ENCODE data around the gene VAV1.

Gene VAV1

DNA sequence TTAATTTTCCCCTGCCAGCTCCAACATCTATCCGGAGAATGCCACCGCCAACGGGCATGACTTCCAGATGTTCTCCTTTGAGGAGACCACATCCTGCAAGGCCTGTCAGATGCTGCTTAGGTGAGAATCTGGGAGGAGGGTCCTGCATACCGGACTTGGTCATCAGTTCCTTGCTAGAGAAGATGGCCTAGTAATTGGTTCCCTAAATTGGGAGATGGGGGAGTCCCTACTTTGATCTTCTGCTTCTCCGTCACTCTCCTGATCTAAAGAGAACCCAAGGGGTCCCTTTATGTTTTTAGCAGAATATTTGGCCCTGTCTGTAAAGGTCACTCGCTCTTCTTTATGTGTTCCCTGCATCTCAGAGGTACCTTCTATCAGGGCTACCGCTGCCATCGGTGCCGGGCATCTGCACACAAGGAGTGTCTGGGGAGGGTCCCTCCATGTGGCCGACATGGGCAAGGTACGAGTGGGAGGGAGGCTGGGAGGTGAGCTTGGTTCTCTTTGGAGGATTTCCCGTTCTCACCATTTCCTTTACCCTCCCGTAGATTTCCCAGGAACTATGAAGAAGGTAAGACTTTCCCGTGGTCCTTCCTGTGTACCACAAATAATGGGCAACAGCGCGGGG, 60.8 kb downstream of the VAV1 start:
- Histone ChIP-seq H3K4me3 (ENCODE audit: low read depth, low read length) (no peak overlapping the region), H3K79me2 (ENCODE audit: control insufficient read depth, insufficient read depth, low read length, unreplicated experiment) (no peaks in the 10 kb centered on the region), H3K27me3 (ENCODE audit: insufficient read depth, low read length) (peaks cover 16% of the 10 kb centered on the region), H3K36me3 (ENCODE audit: insufficient read depth, low read length) (no peaks in the 10 kb centered on the region), H3K27ac (ENCODE audit: low read depth, low read length) (no peak overlapping the region), H2AFZ (ENCODE audit: low read length, unreplicated experiment) (no peak overlapping the region), H3K4me1 (ENCODE audit: control insufficient read depth, insufficient read depth, low read length, unreplicated experiment) (no peaks in the 10 kb centered on the region)

DNA sequence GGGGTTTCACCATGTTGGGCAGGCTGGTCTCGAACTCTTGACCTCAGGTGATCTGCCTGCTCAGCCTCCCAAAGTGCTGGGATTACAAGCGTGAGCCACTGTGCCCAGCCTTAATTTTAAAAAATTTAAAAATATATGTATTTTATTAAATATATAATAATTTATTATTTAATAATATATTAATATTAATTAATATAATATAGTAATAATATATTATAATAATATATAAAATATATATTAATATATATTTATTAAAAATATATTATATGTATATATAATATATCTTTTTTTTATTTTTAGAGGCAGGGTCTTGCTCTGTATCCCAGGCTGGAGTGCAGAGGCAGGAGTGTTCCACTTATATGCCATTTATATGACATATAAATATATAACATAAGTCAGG, 61.9 kb downstream of the VAV1 start:
- Histone ChIP-seq H2AFZ (ENCODE audit: low read length, unreplicated experiment) (no peak overlapping the region), H3K4me3 (ENCODE audit: low read depth, low read length) (no peak overlapping the region), H3K79me2 (ENCODE audit: control insufficient read depth, insufficient read depth, low read length, unreplicated experiment) (no peaks in the 10 kb centered on the region), H3K27me3 (ENCODE audit: insufficient read depth, low read length) (peaks cover 16% of the 10 kb centered on the region), H3K27ac (ENCODE audit: low read depth, low read length) (no peak overlapping the region), H3K36me3 (ENCODE audit: insufficient read depth, low read length) (no peaks in the 10 kb centered on the region), H3K4me1 (ENCODE audit: control insufficient read depth, insufficient read depth, low read length, unreplicated experiment) (no peaks in the 10 kb centered on the region)

DNA sequence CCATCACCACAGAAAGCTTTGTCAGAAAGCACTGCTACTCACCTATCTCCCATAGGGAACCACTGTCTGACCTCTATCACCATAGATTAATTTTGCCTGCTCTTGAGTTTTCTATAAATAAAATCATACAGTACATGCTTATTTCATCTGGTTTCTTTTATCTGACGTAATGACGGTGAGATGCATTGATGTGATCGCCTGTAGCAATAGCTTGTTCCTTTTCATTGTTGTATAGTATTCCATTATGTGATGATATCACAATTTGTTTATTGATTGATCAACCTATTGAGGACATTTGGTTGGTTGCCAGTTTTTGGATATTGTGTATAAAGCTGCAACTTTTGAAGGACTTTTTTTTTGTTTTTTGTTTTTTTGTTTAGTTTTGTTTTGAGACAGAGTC, 63.0 kb downstream of the VAV1 start:
- Histone ChIP-seq H3K4me3 (ENCODE audit: low read depth, low read length) (no peak overlapping the region), H3K36me3 (ENCODE audit: insufficient read depth, low read length) (no peaks in the 10 kb centered on the region), H3K27me3 (ENCODE audit: insufficient read depth, low read length) (peaks cover 16% of the 10 kb centered on the region), H3K79me2 (ENCODE audit: control insufficient read depth, insufficient read depth, low read length, unreplicated experiment) (no peaks in the 10 kb centered on the region), H3K27ac (ENCODE audit: low read depth, low read length) (no peak overlapping the region), H2AFZ (ENCODE audit: low read length, unreplicated experiment) (no peak overlapping the region), H3K4me1 (ENCODE audit: control insufficient read depth, insufficient read depth, low read length, unreplicated experiment) (no peaks in the 10 kb centered on the region)

DNA sequence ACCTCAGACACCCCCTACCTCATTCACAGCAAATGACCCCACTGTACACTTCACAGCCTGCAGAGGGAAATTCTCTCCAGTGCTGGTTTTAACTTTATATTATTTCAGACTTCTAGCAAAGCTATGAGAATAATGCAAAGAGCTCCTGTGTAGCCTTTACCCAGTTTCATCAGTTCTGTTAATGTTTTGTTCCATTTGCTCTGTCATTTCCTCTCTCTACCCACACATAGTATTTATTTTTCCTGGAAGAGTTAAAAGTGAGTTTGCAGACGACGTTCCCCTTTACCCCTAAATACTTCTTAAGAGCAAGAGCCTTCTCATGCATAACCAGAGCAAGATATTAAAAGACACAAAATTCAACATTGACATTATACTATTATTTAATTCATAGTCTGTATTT, 65.0 kb downstream of the VAV1 start:
- Histone ChIP-seq H3K27ac (ENCODE audit: low read depth, low read length) (no peak overlapping the region), H2AFZ (ENCODE audit: low read length, unreplicated experiment) (no peak overlapping the region), H3K27me3 (ENCODE audit: insufficient read depth, low read length) (peaks cover 14% of the 10 kb centered on the region), H3K36me3 (ENCODE audit: insufficient read depth, low read length) (no peaks in the 10 kb centered on the region), H3K4me1 (ENCODE audit: control insufficient read depth, insufficient read depth, low read length, unreplicated experiment) (no peaks in the 10 kb centered on the region), H3K79me2 (ENCODE audit: control insufficient read depth, insufficient read depth, low read length, unreplicated experiment) (no peaks in the 10 kb centered on the region), H3K4me3 (ENCODE audit: low read depth, low read length) (no peak overlapping the region)

DNA sequence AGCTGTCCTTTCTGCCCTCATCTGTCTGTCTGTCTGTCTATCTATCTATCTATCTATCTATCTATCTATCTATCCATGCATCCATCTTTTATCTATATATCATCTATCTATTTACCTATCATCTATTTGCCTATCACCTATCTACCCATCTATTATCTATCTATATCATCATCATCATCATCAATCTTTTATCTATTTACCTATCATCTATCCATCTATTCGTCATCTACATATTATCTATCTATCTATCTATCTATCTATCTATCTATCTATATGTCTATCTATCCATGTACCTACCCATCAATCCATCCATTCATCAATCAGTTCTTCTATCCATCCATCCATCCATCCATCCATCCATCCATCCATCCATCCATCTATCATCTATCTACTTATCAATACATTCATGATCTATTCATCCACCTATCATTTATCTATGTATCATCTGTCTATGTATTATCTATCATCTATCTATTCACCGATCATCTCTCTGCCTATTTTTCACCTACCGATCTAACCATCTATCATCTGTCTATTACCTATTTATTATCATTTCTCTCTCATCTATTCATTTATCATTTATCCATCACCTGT, 65.7 kb downstream of the VAV1 start:
- Histone ChIP-seq H3K27me3 (ENCODE audit: insufficient read depth, low read length) (peaks cover 11% of the 10 kb centered on the region), H2AFZ (ENCODE audit: low read length, unreplicated experiment) (no peak overlapping the region), H3K36me3 (ENCODE audit: insufficient read depth, low read length) (no peaks in the 10 kb centered on the region), H3K27ac (ENCODE audit: low read depth, low read length) (no peak overlapping the region), H3K4me1 (ENCODE audit: control insufficient read depth, insufficient read depth, low read length, unreplicated experiment) (no peaks in the 10 kb centered on the region), H3K79me2 (ENCODE audit: control insufficient read depth, insufficient read depth, low read length, unreplicated experiment) (no peaks in the 10 kb centered on the region), H3K4me3 (ENCODE audit: low read depth, low read length) (no peak overlapping the region)

DNA sequence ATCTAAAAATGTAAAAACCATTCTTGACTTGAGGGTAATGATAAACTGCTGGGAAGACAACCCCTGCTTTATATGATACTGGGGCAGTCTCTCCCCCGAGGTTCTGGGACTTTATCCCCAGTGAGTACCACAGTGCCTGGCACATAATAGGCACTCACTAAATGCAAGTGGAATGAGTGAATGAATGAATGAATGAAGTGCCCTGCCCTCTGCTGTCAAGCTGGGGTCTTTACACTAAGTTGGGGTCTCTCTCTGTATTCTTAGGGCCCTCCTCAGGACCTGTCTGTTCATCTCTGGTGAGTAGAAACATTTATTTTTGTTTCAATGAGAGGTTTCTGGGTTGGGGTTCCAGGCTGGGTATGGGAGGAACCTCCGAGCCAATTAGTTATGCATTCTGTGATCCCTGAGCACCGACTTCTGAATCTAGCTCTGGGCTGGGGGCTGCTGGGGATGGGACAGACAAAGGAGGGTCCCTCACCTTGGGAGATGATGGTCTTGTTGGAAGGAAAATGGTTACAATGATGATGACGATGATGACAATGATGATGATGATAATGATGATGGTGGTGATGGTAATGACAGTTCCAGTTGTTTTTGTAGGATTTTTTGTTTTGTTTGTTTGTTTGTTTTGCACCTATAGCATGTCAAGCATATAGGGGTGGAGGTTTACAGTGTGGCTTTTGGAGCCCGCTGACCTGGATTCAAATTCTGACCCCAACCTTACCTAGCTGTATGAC, 70.5 kb downstream of the VAV1 start:
- Histone ChIP-seq H3K4me1 (ENCODE audit: control insufficient read depth, insufficient read depth, low read length, unreplicated experiment) (no peaks in the 10 kb centered on the region), H3K36me3 (ENCODE audit: insufficient read depth, low read length) (no peaks in the 10 kb centered on the region), H3K27me3 (ENCODE audit: insufficient read depth, low read length) (0 out of 2 replicates have a peak, but pooled peaks cover 6% of the 10 kb centered on the region), H3K4me3 (ENCODE audit: low read depth, low read length) (no peak overlapping the region), H3K27ac (ENCODE audit: low read depth, low read length) (no peak overlapping the region), H3K79me2 (ENCODE audit: control insufficient read depth, insufficient read depth, low read length, unreplicated experiment) (no peaks in the 10 kb centered on the region), H2AFZ (ENCODE audit: low read length, unreplicated experiment) (no peak overlapping the region)

DNA sequence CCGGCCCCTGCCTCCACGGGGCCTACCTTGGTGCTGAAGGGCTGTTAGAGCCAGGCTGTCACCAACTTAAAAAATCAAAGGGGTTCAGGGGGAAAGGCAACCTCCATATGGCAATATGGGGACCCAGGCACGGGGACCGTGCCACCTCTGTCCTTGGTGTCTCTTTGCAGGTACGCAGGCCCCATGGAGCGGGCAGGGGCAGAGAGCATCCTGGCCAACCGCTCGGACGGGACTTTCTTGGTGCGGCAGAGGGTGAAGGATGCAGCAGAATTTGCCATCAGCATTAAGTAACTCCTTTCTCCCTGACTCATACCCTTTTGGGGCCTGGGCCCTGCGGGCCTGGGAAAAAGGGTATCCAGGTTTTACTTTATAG, 75.3 kb downstream of the VAV1 start:
- Histone ChIP-seq H3K4me1 (ENCODE audit: control insufficient read depth, insufficient read depth, low read length, unreplicated experiment) (no peaks in the 10 kb centered on the region), H3K27me3 (ENCODE audit: insufficient read depth, low read length) (0 out of 2 replicates have a peak, but pooled peaks cover 6% of the 10 kb centered on the region), H3K36me3 (ENCODE audit: insufficient read depth, low read length) (no peaks in the 10 kb centered on the region), H3K4me3 (ENCODE audit: low read depth, low read length) (no peak overlapping the region), H3K27ac (ENCODE audit: low read depth, low read length) (no peak overlapping the region), H2AFZ (ENCODE audit: low read length, unreplicated experiment) (no peak overlapping the region), H3K79me2 (ENCODE audit: control insufficient read depth, insufficient read depth, low read length, unreplicated experiment) (no peaks in the 10 kb centered on the region)

DNA sequence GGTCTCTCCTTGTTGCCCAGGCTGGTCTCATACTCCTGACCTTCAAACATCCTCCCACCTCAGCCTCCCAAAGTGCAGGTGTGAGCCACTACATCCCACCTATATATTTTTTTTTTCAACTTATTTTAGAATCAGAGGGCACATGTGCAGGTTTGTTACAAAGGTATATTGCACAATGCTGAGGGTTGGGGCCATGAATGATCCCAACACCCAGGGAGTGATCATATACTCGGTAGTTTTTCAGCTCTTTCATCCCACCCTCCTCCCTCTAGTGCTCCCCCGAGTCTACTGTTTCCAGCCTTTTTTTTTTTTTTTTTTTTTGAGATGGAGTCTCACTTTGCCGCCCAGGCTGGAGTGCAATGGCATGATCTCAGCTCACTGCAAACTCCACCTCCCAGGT, 76.5 kb downstream of the VAV1 start:
- H2AFZ ChIP-seq (ENCODE audit: low read length, unreplicated experiment), result no peak overlapping the region
- H3K79me2 ChIP-seq (ENCODE audit: control insufficient read depth, insufficient read depth, low read length, unreplicated experiment), result no peaks in the 10 kb centered on the region
- H3K4me3 ChIP-seq (ENCODE audit: low read depth, low read length), result no peak overlapping the region
- H3K27me3 ChIP-seq (ENCODE audit: insufficient read depth, low read length), result no peaks in the 10 kb centered on the region
- H3K27ac ChIP-seq (ENCODE audit: low read depth, low read length), result no peak overlapping the region
- no peaks in the 10 kb centered on the region for H3K4me1 ChIP-seq (ENCODE audit: control insufficient read depth, insufficient read depth, low read length, unreplicated experiment)
- no peaks in the 10 kb centered on the region for H3K36me3 ChIP-seq (ENCODE audit: insufficient read depth, low read length)

DNA sequence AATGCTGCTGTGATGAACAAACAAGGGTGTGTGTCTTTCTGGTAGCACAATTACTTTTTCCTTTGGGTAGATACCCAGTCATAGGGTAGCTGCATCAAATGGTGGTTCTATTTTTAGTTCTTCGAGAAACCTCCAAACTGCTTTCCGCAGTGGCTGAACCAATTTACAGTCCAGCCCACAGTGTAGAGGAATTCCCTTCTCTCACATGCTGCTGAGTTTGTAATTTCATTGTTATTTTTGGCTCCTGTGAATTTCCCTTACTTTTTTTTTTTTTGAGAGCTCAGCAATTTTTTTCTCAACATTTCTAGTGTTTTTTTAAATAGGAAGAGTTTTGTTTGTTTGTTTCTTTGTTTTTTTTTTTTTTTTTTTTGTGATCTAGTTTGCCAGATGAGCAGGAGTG, 77.4 kb downstream of the VAV1 start:
- Histone ChIP-seq H3K27me3 (ENCODE audit: insufficient read depth, low read length) (peaks cover 2% of the 10 kb centered on the region), H3K4me1 (ENCODE audit: control insufficient read depth, insufficient read depth, low read length, unreplicated experiment) (no peaks in the 10 kb centered on the region), H2AFZ (ENCODE audit: low read length, unreplicated experiment) (no peak overlapping the region), H3K4me3 (ENCODE audit: low read depth, low read length) (no peak overlapping the region), H3K36me3 (ENCODE audit: insufficient read depth, low read length) (no peaks in the 10 kb centered on the region), H3K27ac (ENCODE audit: low read depth, low read length) (no peak overlapping the region), H3K79me2 (ENCODE audit: control insufficient read depth, insufficient read depth, low read length, unreplicated experiment) (no peaks in the 10 kb centered on the region)

DNA sequence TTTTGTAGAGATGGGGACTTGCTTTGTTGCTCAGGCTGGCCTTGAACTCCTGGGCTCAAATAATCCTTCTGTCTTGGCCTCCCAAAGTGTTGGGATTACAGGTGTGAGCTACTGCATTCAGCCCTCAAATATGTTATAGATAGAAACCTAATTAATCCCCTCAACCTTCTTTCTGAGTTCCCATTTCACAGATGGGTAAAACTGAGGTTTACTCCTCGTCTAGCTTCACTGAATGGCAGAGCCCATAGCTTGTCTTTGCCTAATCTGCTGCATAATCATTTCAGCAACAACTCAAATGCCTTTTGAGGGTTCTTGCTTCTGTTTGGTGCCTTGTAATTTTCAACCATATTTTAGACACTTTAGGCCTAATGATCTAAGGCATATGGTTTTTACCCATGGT, 78.9 kb downstream of the VAV1 start:
- Histone ChIP-seq H3K79me2 (ENCODE audit: control insufficient read depth, insufficient read depth, low read length, unreplicated experiment) (no peaks in the 10 kb centered on the region), H3K27me3 (ENCODE audit: insufficient read depth, low read length) (peaks cover 8% of the 10 kb centered on the region), H3K27ac (ENCODE audit: low read depth, low read length) (no peak overlapping the region), H3K4me1 (ENCODE audit: control insufficient read depth, insufficient read depth, low read length, unreplicated experiment) (no peaks in the 10 kb centered on the region), H2AFZ (ENCODE audit: low read length, unreplicated experiment) (no peak overlapping the region), H3K4me3 (ENCODE audit: low read depth, low read length) (no peak overlapping the region), H3K36me3 (ENCODE audit: insufficient read depth, low read length) (no peaks in the 10 kb centered on the region)

DNA sequence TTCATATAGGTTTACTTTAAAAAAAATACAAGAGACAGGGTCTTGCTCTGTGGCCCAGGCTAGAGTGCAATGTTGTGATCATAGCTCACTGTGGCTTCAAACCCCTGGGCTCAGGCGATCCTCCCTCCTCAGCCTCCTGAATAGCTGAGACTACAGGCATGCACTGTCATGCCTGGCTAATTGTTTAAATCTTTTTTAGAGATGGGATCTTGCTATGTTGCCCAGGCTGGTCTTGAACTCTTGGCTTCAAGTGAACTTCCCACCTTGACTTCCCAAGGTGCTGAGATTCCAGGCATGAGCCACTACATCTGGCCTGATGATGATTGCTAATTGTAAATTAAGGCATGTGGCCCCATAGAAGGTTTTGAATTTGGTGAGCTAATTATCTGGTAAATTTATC, 79.5 kb downstream of the VAV1 start:
- Histone ChIP-seq H3K27ac (ENCODE audit: low read depth, low read length) (no peak overlapping the region), H3K79me2 (ENCODE audit: control insufficient read depth, insufficient read depth, low read length, unreplicated experiment) (no peaks in the 10 kb centered on the region), H3K27me3 (ENCODE audit: insufficient read depth, low read length) (peaks cover 8% of the 10 kb centered on the region), H3K36me3 (ENCODE audit: insufficient read depth, low read length) (no peaks in the 10 kb centered on the region), H3K4me3 (ENCODE audit: low read depth, low read length) (no peak overlapping the region), H2AFZ (ENCODE audit: low read length, unreplicated experiment) (no peak overlapping the region), H3K4me1 (ENCODE audit: control insufficient read depth, insufficient read depth, low read length, unreplicated experiment) (no peaks in the 10 kb centered on the region)

Measured in ACC112 (cell line).